HCT116 (cell line): ENCODE results near the gene CGNL1. TPM values are rescaled to one million over a fixed set of nuclear protein-coding genes. Genes with fewer than 3 reads are reported as not detected.

Source experiments
- ATAC-seq: fragments of 200-7000 bp; cut with Tn5 transposase; 2 replicates; pipeline ENCODE4 v1.9.1; 2020; ENCODE audit warnings: mild to moderate bottlenecking, moderate library complexity
- BruUV-seq: library from RNA; stranded (reverse); fragments of 400-500 nt; replicated peaks from 2 replicates; lab custom pipeline; 2021; lab: Mats Ljungman, UMichigan
- CTCF ChIA-PET: fragments of 300-600 bp; sonication (Branson Sonifier 250); formaldehyde crosslinking; loops from one replicate; lab custom pipeline; 2021; ENCODE audit warnings: antibody characterized with exemption; lab: Charles Lee
- POLR2A ChIA-PET: fragments of 300-600, 350-600 bp; sonication (Branson Sonifier 250); formaldehyde crosslinking; loops from one replicate; lab custom pipeline; 2021; ENCODE audit warnings: antibody characterized with exemption; lab: Charles Lee
- RAD21 ChIA-PET, 2 experiments: fragments of 300-600 bp; sonication (Branson Sonifier 250); formaldehyde crosslinking; loops; one replicate each; lab custom pipeline; 2023; ENCODE audit warnings: low total read pairs in 2 of 2; ENCODE audit not compliant: uncharacterized antibody in 2 of 2, unreplicated experiment in 2 of 2, low non-redundant PET in 1 of 2; lab: Charles Lee
- DNase-seq: peaks from one replicate; pipeline ENCODE4 v3.0.0-alpha.2; 2010; ENCODE audit warnings: low read depth, low spot score
- H2AFZ ChIP-seq: fragments of 200-600 bp; shearing (Covaris generic), sonication (generic); 2 replicates; pipeline ENCODE4 v1.6.1; 2017; ENCODE audit warnings: low read depth, mixed run types, mixed read lengths, antibody characterized with exemption, low read length; ENCODE audit not compliant: poor library complexity, severe bottlenecking
- H3K27ac ChIP-seq: 2 replicates; pipeline ENCODE4 v1.5.1; 2012; ENCODE audit warnings: low read depth, low read length
- H3K27me3 ChIP-seq: fragments of 200-600 bp; sonication (generic); 2 replicates; pipeline ENCODE4 v1.6.1; 2016; ENCODE audit warnings: mixed run types, low read length, mixed read lengths; ENCODE audit not compliant: insufficient read depth
- H3K36me3 ChIP-seq, 2 experiments: fragments of 200-500 bp in 1 of 2; fragments of 200-600 bp in 1 of 2; sonication (Bioruptor generic) in 1 of 2; sonication (generic) in 1 of 2; 2 replicates each; pipeline versions ENCODE4 v1.5.1 to v1.6.1; 2014 to 2016; ENCODE audit warnings: low read length in 2 of 2, inconsistent platforms in 1 of 2, mixed read lengths in 1 of 2, mixed run types in 1 of 2; ENCODE audit not compliant: insufficient read depth in 2 of 2, control insufficient read depth in 1 of 2
- H3K4me1 ChIP-seq, 2 experiments: fragments of 200-600 bp in 1 of 2; sonication (generic) in 1 of 2; 2 replicates each; pipeline versions ENCODE4 v1.5.1 to v1.6.1; 2012 to 2017; ENCODE audit warnings: low read length in 2 of 2, inconsistent platforms in 1 of 2, mild to moderate bottlenecking in 1 of 2, mixed read lengths in 1 of 2, mixed run types in 1 of 2, moderate library complexity in 1 of 2; ENCODE audit not compliant: insufficient read depth in 2 of 2, control insufficient read depth in 1 of 2
- H3K4me2 ChIP-seq: fragments of 200-600 bp; sonication (generic); 2 replicates; pipeline ENCODE4 v1.6.1; 2017; ENCODE audit warnings: mixed run types, low read length, mixed read lengths
- H3K4me3 ChIP-seq, 2 experiments: fragments of 200-600 bp in 1 of 2; sonication (generic) in 1 of 2; replicated peaks in 1 of 2; 2 replicates each; pipeline ENCODE4 v1.5.1; 2011 to 2016; ENCODE audit warnings: low read length in 2 of 2, control low read depth in 1 of 2, low read depth in 1 of 2, mild to moderate bottlenecking in 1 of 2, mixed read lengths in 1 of 2, mixed run types in 1 of 2
- H3K79me2 ChIP-seq: fragments of 200-600 bp; sonication (generic); 2 replicates; pipeline ENCODE4 v1.6.1; 2017; ENCODE audit warnings: mild to moderate bottlenecking, mixed run types, low read length, moderate library complexity, mixed read lengths; ENCODE audit not compliant: insufficient read depth
- H3K9ac ChIP-seq: fragments of 200-600 bp; sonication (generic); 2 replicates; pipeline ENCODE4 v1.6.1; 2016; ENCODE audit warnings: low read length, mixed read lengths
- H3K9me2 ChIP-seq: fragments of 200-600 bp; sonication (generic), shearing (Covaris generic); 2 replicates; pipeline ENCODE4 v1.6.1; 2017; ENCODE audit warnings: mixed run types, mild to moderate bottlenecking, moderate library complexity; ENCODE audit not compliant: insufficient read depth
- H3K9me3 ChIP-seq, 2 experiments: fragments of 200-500 bp in 1 of 2; fragments of 200-600 bp in 1 of 2; sonication (Bioruptor generic) in 1 of 2; sonication (generic) in 1 of 2; 2 replicates each; pipeline ENCODE4 v1.6.1; 2014 to 2017; ENCODE audit warnings: low read length in 2 of 2, mixed read lengths in 2 of 2, inconsistent platforms in 1 of 2, low read depth in 1 of 2, mild to moderate bottlenecking in 1 of 2, mixed run types in 1 of 2, moderate library complexity in 1 of 2; ENCODE audit not compliant: control insufficient read depth in 1 of 2, insufficient read depth in 1 of 2
- H4K20me1 ChIP-seq: fragments of 200-600 bp; sonication (generic), shearing (Covaris generic); 2 replicates; pipeline ENCODE4 v1.6.1; 2017; ENCODE audit warnings: mixed run types, mild to moderate bottlenecking, moderate library complexity; ENCODE audit not compliant: insufficient read depth
- CTCF ChIP-seq, 3 experiments: fragments of 200-600 bp in 1 of 3; sonication (generic) in 1 of 3; IDR thresholded peaks in 2 of 3; conservative IDR thresholded peaks in 1 of 3; 2 replicates each; pipeline ENCODE4 v1.5.1; 2012 to 2017; ENCODE audit warnings: low read depth in 2 of 3, low read length in 2 of 3, antibody characterized with exemption in 1 of 3, borderline replicate concordance in 1 of 3, control low read depth in 1 of 3, mild to moderate bottlenecking in 1 of 3, mixed read lengths in 1 of 3, mixed run types in 1 of 3, moderate library complexity in 1 of 3; ENCODE audit not compliant: insufficient read depth in 1 of 3
- RAD21 ChIP-seq: IDR thresholded peaks from 2 replicates; pipeline ENCODE4 v1.6.1; 2012; ENCODE audit warnings: low read depth, mild to moderate bottlenecking
- REST ChIP-seq: IDR thresholded peaks from 2 replicates; pipeline ENCODE4 v1.6.1; 2012; ENCODE audit warnings: low read depth
- intact Hi-C: fragments of 100-400 bp; cut with micrococcal nuclease; formaldehyde crosslinking; loops from 2 replicates; pipeline ENCODE4 v1.10.0; 2022
- total RNA-seq: library from RNA; stranded (reverse); gene quantifications from one replicate; pipeline ENCODE4 v1.2.1, GENCODE V29; 2021; ENCODE audit not compliant: unreplicated experiment

The CGNL1 gene
- total RNA-seq, 1 experiment from 2014 or later: 2.2 TPM

- Histone ChIP-seq H2AFZ (no peak overlapping the region), H3K9ac (no peak overlapping the region), H4K20me1 (no peaks in the 10 kb centered on the region)
- CTCF ChIA-PET: interaction anchor here (0.8 to 11.1 kb wide), 7 partner anchors 27 to 725 kb away, joined by 3 to 338 read pairs (median 4); no protein-coding TSS in a partner anchor
- intact Hi-C loops: loop anchor here (10.0 kb wide), 2 partner anchors 729 to 839 kb away; no protein-coding TSS in a partner anchor
- peak; percentile 10 to 40 (median 37); a peak in 3 of 6 replicates for TF ChIP-seq CTCF (IDR thresholded peaks at IDR 0.05 in 2 of 3, conservative IDR thresholded peaks at IDR 0.05 in 1 of 3; ENCODE audit: borderline replicate concordance in 1 of 3, insufficient read depth in 1 of 3, low read depth in 2 of 3, low read length in 2 of 3)
- no peak for TF ChIP-seq REST
- TF ChIP-seq RAD21: peak; percentile 59
- TF ChIP-seq, all 23 proteins: peak for 2
- no peaks in the 10 kb centered on the region for H3K4me1 ChIP-seq
- no peak overlapping the region for H3K4me2 ChIP-seq
- peaks cover 0 to 8% of the 10 kb centered on the region in 2 experiments; a peak in 1 of 4 replicates for H3K9me3 ChIP-seq
- BruUV-seq: no TSS peak
- H3K4me3 ChIP-seq: no peak overlapping the region
- no peaks in the 10 kb centered on the region for H3K9me2 ChIP-seq
- ATAC-seq: peak; percentile 29; the same call in 1 of the 2 replicates
- no peak for DNase-seq
- POLR2A ChIA-PET: interaction anchor here (1.5 kb wide), 1 partner anchor 182 kb away, joined by 3 read pairs; no protein-coding TSS in a partner anchor
- H3K79me2 ChIP-seq: no peaks in the 10 kb centered on the region
- no peaks in the 10 kb centered on the region for H3K27me3 ChIP-seq
- RAD21 ChIA-PET: interaction anchor here (0.5 to 1.2 kb wide), 3 partner anchors 182 to 202 kb away, joined by 3 to 7 read pairs (median 4); no protein-coding TSS in a partner anchor
- H3K27ac ChIP-seq: no peak overlapping the region
- no peaks in the 10 kb centered on the region for H3K36me3 ChIP-seq
Measured at GRCh38 chr15:57345584-57345983, 30.7 kb upstream of the CGNL1 start.
